ENCODE measurements around the gene MORC3. TPM values are rescaled to one million over a fixed set of nuclear protein-coding genes. Genes with fewer than 3 reads are reported as not detected.
"Not testable (repeated sequence)": the region's sequence is repeated elsewhere in the genome, so short reads cannot be mapped to it uniquely, and the experiment has no call there.

MORC3 gene
- total RNA-seq, 2 experiments from 2014 or later = 47.5 to 50.7 TPM

- H3K27ac Mint-ChIP-seq = no peak overlapping the region
- no peaks in the 10 kb centered on the region for H3K27me3 Mint-ChIP-seq
- H3K36me3 Mint-ChIP-seq (ENCODE audit: low read depth) = peaks cover 3% of the 10 kb centered on the region
- H3K9me3 Mint-ChIP-seq = peaks cover 8% of the 10 kb centered on the region
- DNase-seq = no peak
- ChIA-PET POLR2A (no interaction called here), CTCF (interaction anchor here (0.5 to 1.3 kb wide), 3 partner anchors 8 to 101 kb away, joined by 3 to 4 read pairs (median 4); no protein-coding TSS in a partner anchor)
- H3K4me3 Mint-ChIP-seq = no peak overlapping the region
- peaks cover 20% of the 10 kb centered on the region for H3K4me1 Mint-ChIP-seq
Observed at GRCh38 chr21:36306872-36307534, 13.0 kb upstream of the MORC3 start.

- POLR2A ChIA-PET = interaction anchor here (1.0 kb wide), 1 partner anchor 10 kb away, joined by 5 read pairs; the partner anchor contains the start of gene MORC3
- H3K4me1 Mint-ChIP-seq = peaks cover 14% of the 10 kb centered on the region
- H3K9me3 Mint-ChIP-seq = peaks cover 15% of the 10 kb centered on the region
- peaks cover 9% of the 10 kb centered on the region for H3K36me3 Mint-ChIP-seq (ENCODE audit: low read depth)
- DNase-seq = peak; percentile 25
- H3K27me3 Mint-ChIP-seq = no peaks in the 10 kb centered on the region
- CTCF ChIA-PET = interaction anchor here (0.6 to 0.7 kb wide), 2 partner anchors 14 to 20 kb away, joined by 3 read pairs; no protein-coding TSS in a partner anchor
- no peak overlapping the region for H3K4me3 Mint-ChIP-seq
- H3K27ac Mint-ChIP-seq = peak overlapping the region; percentile 82
Observed at GRCh38 chr21:36310016-36310415, 10.0 kb upstream of the MORC3 start.

GRCh38 chr21:36313446-36313845 lies 6.6 kb upstream of the MORC3 start:
- H3K27ac Mint-ChIP-seq, H3K4me3 Mint-ChIP-seq, DNase-seq, POLR2A ChIA-PET, CTCF ChIA-PET, H3K27me3 Mint-ChIP-seq: not testable (repeated sequence)
- Mint-ChIP-seq H3K36me3 (ENCODE audit: low read depth) (peaks cover 10% of the 10 kb centered on the region), H3K4me1 (peaks cover 12% of the 10 kb centered on the region), H3K9me3 (peaks cover 20% of the 10 kb centered on the region)

- peaks cover 18% of the 10 kb centered on the region for H3K9me3 Mint-ChIP-seq
- H3K27ac Mint-ChIP-seq = not testable (repeated sequence)
- CTCF ChIA-PET = interaction anchor here (0.6 to 1.1 kb wide), 2 partner anchors 48 to 72 kb away, joined by 3 read pairs; no protein-coding TSS in a partner anchor
Observed at GRCh38 chr21:36316045-36316444, 4.0 kb upstream of the MORC3 start.

GRCh38 chr21:36316872-36317484 lies 3.0 kb upstream of the MORC3 start:
- ChIA-PET CTCF (no interaction called here), POLR2A (no interaction called here)

More at GRCh38 chr21:36316045-36316444, 4.0 kb upstream of the MORC3 start:
- peaks cover 17% of the 10 kb centered on the region for H3K36me3 Mint-ChIP-seq (ENCODE audit: low read depth)
- H3K27me3 Mint-ChIP-seq, POLR2A ChIA-PET, H3K4me3 Mint-ChIP-seq, H3K4me1 Mint-ChIP-seq, DNase-seq: not testable (repeated sequence)

GRCh38 chr21:36319406-36319766 lies 611 bp upstream of the MORC3 start:
- Mint-ChIP-seq H3K4me1 (peaks cover 33% of the 10 kb centered on the region), H3K9me3 (peaks cover 11% of the 10 kb centered on the region), H3K27ac (peak overlapping the region; percentile 90), H3K4me3 (peak overlapping the region; percentile 96), H3K36me3 (ENCODE audit: low read depth) (peaks cover 35% of the 10 kb centered on the region)
- ChIA-PET POLR2A (interaction anchor here (0.8 to 1.8 kb wide), 6 partner anchors 9 to 146 kb away, joined by 3 to 25 read pairs (median 8); no protein-coding TSS in a partner anchor), CTCF (interaction anchor here (0.6 to 1.8 kb wide), 9 partner anchors 10 to 181 kb away, joined by 3 to 6 read pairs (median 3); no protein-coding TSS in a partner anchor)
- H3K27me3 Mint-ChIP-seq, DNase-seq: not testable (repeated sequence)

More at GRCh38 chr21:36316872-36317484, 3.0 kb upstream of the MORC3 start:
- Mint-ChIP-seq H3K4me3 (no peak overlapping the region), H3K9me3 (peaks cover 18% of the 10 kb centered on the region), H3K27me3 (no peaks in the 10 kb centered on the region), H3K36me3 (ENCODE audit: low read depth) (peaks cover 25% of the 10 kb centered on the region), H3K4me1 (peaks cover 14% of the 10 kb centered on the region), H3K27ac (no peak overlapping the region)
- no peak for DNase-seq

- H3K27ac Mint-ChIP-seq = peak overlapping the region; percentile 99
- peaks cover 45% of the 10 kb centered on the region for H3K36me3 Mint-ChIP-seq (ENCODE audit: low read depth)
- H3K9me3 Mint-ChIP-seq = peaks cover 8% of the 10 kb centered on the region
- ChIA-PET POLR2A (interaction anchor here (0.5 to 1.8 kb wide), 8 partner anchors 8 to 1283 kb away, joined by 3 to 25 read pairs (median 5); no protein-coding TSS in a partner anchor), CTCF (interaction anchor here (0.8 to 1.8 kb wide), 11 partner anchors 12 to 183 kb away, joined by 3 to 6 read pairs (median 3); no protein-coding TSS in a partner anchor)
- no peaks in the 10 kb centered on the region for H3K27me3 Mint-ChIP-seq
- peaks cover 42% of the 10 kb centered on the region for H3K4me1 Mint-ChIP-seq
- peak; percentile 61 for DNase-seq
- H3K4me3 Mint-ChIP-seq = peak overlapping the region; percentile 96
Observed at GRCh38 chr21:36320421-36321324, 676 bp downstream of the MORC3 start.

GRCh38 chr21:36321325-36322082 lies 1.5 kb downstream of the MORC3 start:
- ChIA-PET POLR2A (interaction anchor here (1.7 to 1.8 kb wide), 2 partner anchors 23 to 33 kb away, joined by 12 to 25 read pairs; no protein-coding TSS in a partner anchor), CTCF (interaction anchor here (0.5 to 0.9 kb wide), 3 partner anchors 61 to 233 kb away, joined by 3 read pairs; no protein-coding TSS in a partner anchor)
- Mint-ChIP-seq H3K27me3 (no peaks in the 10 kb centered on the region), H3K4me3 (peak overlapping the region; percentile 96), H3K36me3 (ENCODE audit: low read depth) (peaks cover 49% of the 10 kb centered on the region), H3K9me3 (peaks cover 2% of the 10 kb centered on the region), H3K27ac (peak overlapping the region; percentile 99), H3K4me1 (peaks cover 43% of the 10 kb centered on the region)
- peak; percentile 14 for DNase-seq

GRCh38 chr21:36322083-36322424 lies 2.1 kb downstream of the MORC3 start:
- Mint-ChIP-seq H3K36me3 (ENCODE audit: low read depth) (peaks cover 50% of the 10 kb centered on the region), H3K4me3 (peak overlapping the region; percentile 96), H3K4me1 (peaks cover 44% of the 10 kb centered on the region), H3K27ac (peak overlapping the region; percentile 99), H3K9me3 (no peaks in the 10 kb centered on the region), H3K27me3 (no peaks in the 10 kb centered on the region)
- POLR2A ChIA-PET = no interaction called here
- DNase-seq = no peak
- CTCF ChIA-PET = interaction anchor here (0.5 to 1.5 kb wide), 2 partner anchors 11 to 233 kb away, joined by 3 read pairs; no protein-coding TSS in a partner anchor

- Mint-ChIP-seq H3K9me3 (no peaks in the 10 kb centered on the region), H3K4me1 (peaks cover 48% of the 10 kb centered on the region), H3K27ac (peak overlapping the region; percentile 75), H3K4me3 (peak overlapping the region; percentile 54), H3K36me3 (ENCODE audit: low read depth) (peaks cover 50% of the 10 kb centered on the region), H3K27me3 (no peaks in the 10 kb centered on the region)
- CTCF ChIA-PET = interaction anchor here (0.6 to 1.5 kb wide), 4 partner anchors 11 to 68 kb away, joined by 3 to 5 read pairs (median 4); no protein-coding TSS in a partner anchor
- POLR2A ChIA-PET = interaction anchor here (0.5 kb wide), 1 partner anchor 96 kb away, joined by 3 read pairs; no protein-coding TSS in a partner anchor
- no peak for DNase-seq
Observed at GRCh38 chr21:36323032-36323431, 3.0 kb downstream of the MORC3 start.

- POLR2A ChIA-PET = no interaction called here
- Mint-ChIP-seq H3K27ac (no peak overlapping the region), H3K4me1 (peaks cover 63% of the 10 kb centered on the region), H3K36me3 (ENCODE audit: low read depth) (peaks cover 55% of the 10 kb centered on the region), H3K9me3 (no peaks in the 10 kb centered on the region), H3K4me3 (no peak overlapping the region), H3K27me3 (no peaks in the 10 kb centered on the region)
- DNase-seq = no peak
- CTCF ChIA-PET = no interaction called here
Observed at GRCh38 chr21:36325373-36326010, 5.5 kb downstream of the MORC3 start.
